ENCODE data around the gene RTN4RL2.

The RTN4RL2 gene

DNA sequence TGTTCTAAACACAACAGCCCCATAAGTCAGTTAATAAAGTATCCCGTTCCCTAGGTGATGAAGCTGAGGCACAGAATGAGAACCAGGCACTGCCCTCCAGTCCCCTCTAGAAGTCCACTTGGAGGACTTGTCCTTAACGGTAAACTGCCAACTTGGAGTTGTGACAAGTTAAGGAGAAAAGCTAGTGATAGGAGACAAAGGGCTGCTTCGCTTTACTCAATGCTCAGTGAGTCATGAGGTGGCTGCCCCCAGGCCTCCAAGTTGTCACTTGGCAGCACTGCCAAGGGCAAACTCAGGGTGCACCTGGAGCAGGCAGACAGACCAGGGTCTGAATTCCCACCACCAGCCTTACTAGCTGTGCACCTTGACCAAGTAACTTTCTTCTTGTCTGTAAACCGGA lies 41.6 kb downstream of the RTN4RL2 start:
- in situ Hi-C loops (cut with MboI; ENCODE audit: low pct_unique_long_range_greater_than_20kb, low sequenced_read_pairs, unreplicated experiment), result loop anchor here (25.0 kb wide), 1 partner anchor 140 kb away; no protein-coding TSS in a partner anchor
- DNase-seq (ENCODE audit: low spot score), result no peak
- TF ChIP-seq CTCF (IDR thresholded peaks at IDR 0.05; ENCODE audit: extremely low read depth, insufficient read depth, missing control alignments), result no peak

DNA sequence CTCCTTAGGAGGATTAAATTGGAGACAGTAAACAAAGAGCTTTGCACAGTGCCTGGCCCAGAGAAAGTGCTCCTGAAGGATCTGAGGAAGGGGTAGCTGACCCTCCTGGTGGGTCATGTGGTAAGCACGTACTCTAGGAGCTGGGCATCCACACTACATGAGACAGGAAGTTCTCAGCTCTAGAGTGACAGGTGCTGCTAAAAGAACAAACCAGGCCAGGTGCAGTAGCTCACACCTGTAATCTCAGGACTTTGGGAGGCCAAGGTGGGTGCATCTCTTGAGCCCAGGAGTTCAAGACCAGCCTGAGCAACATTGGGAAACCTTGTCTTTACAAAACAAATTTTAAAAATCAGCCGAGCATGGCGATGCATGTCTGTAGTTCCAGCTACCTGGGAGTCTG lies 42.0 kb downstream of the RTN4RL2 start:
- DNase-seq (ENCODE audit: low spot score), result no peak
- in situ Hi-C loops (cut with MboI; ENCODE audit: low pct_unique_long_range_greater_than_20kb, low sequenced_read_pairs, unreplicated experiment), result loop anchor here (25.0 kb wide), 1 partner anchor 140 kb away; no protein-coding TSS in a partner anchor
- no peak for TF ChIP-seq CTCF (IDR thresholded peaks at IDR 0.05; ENCODE audit: extremely low read depth, insufficient read depth, missing control alignments)

- in situ Hi-C loops (cut with MboI; ENCODE audit: low pct_unique_long_range_greater_than_20kb, low sequenced_read_pairs, unreplicated experiment), result loop anchor here (25.0 kb wide), 1 partner anchor 141 kb away; no protein-coding TSS in a partner anchor
- no peak for TF ChIP-seq CTCF (IDR thresholded peaks at IDR 0.05; ENCODE audit: extremely low read depth, insufficient read depth, missing control alignments)
- DNase-seq (ENCODE audit: low spot score), result no peak
Observed at GRCh38 chr11:57502870-57503269, 42.5 kb downstream of the RTN4RL2 start.

DNA sequence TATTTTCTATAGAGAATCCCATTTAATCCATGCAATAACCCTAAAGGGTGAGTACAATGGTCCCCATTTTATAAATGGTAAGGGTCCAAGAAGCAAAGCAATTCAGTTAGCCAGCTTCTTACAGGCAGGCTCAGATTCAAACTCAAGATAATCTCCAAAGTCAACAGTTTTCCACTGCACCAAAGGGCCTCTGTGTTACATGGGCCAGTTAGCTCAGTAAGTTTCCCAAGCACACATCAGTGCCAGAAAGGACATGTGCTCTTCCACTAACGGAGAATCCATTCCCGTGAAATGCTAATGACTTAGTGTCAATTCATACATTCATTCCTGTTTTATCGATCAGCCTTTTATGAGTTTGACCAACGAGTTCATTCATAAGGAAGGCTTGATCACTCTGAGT lies 44.2 kb downstream of the RTN4RL2 start:
- DNase-seq (ENCODE audit: low spot score), result no peak
- no peak for TF ChIP-seq CTCF (IDR thresholded peaks at IDR 0.05; ENCODE audit: extremely low read depth, insufficient read depth, missing control alignments)
- in situ Hi-C loops (cut with MboI; ENCODE audit: low pct_unique_long_range_greater_than_20kb, low sequenced_read_pairs, unreplicated experiment), result loop anchor here (25.0 kb wide), 1 partner anchor 142 kb away; no protein-coding TSS in a partner anchor

- no peak for TF ChIP-seq CTCF (IDR thresholded peaks at IDR 0.05; ENCODE audit: extremely low read depth, insufficient read depth, missing control alignments)
- in situ Hi-C loops (cut with MboI; ENCODE audit: low pct_unique_long_range_greater_than_20kb, low sequenced_read_pairs, unreplicated experiment), result loop anchor here (25.0 kb wide), 1 partner anchor 144 kb away; no protein-coding TSS in a partner anchor
- DNase-seq (ENCODE audit: low spot score), result no peak
Observed at GRCh38 chr11:57506522-57506921, 46.2 kb downstream of the RTN4RL2 start.

- DNase-seq (ENCODE audit: low spot score), result no peak
- in situ Hi-C loops (cut with MboI; ENCODE audit: low pct_unique_long_range_greater_than_20kb, low sequenced_read_pairs, unreplicated experiment), result loop anchor here (25.0 kb wide), 1 partner anchor 146 kb away; no protein-coding TSS in a partner anchor
- TF ChIP-seq CTCF (IDR thresholded peaks at IDR 0.05; ENCODE audit: extremely low read depth, insufficient read depth, missing control alignments), result no peak
Observed at GRCh38 chr11:57508341-57509170, 48.2 kb downstream of the RTN4RL2 start.

Data from GM13977 (cell line).